ENCODE data around the gene CD2AP. TPM values are rescaled to one million over a fixed set of nuclear protein-coding genes. Genes with fewer than 3 reads are reported as not detected.

The CD2AP gene
- total RNA-seq, 1 experiment from 2014 or later: 41.8 TPM

DNA sequence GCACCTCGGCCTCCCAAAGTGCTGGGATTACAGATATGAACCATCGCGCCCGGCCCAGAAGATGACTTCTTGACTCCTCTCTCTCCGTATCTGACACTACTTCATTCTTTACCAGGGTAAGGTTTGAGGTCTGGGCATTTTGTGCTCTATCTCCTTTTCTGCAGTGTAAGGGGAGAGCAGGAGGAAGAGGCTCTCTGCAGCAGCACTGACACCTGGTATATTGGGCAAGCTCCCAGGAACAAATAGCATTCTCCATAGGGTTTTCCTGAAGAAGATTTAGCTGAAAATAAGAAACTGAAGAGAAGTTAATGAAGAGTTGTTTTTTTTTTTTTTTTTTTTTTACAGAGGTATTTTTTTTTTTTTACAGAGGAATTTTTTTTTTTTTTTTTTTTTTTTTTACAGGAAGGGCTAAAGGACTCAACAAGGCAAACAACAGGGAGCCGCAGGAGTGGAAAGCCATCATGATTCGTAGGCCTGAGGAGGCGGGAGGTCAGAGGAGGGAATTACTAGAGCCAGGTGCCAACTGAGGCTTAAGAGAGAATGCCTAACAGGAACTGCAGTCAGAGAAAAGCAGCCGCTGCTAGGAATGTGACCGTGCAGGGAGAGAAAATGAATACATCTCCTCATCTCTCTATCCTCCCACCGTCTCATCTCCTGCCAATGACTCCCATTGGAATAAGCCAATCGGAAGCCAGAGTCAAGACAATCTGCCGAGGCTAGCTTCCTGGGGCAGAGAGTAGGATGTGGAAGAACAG, 186.1 kb downstream of the CD2AP start:
- no peaks in the 10 kb centered on the region for H3K36me3 ChIP-seq (ENCODE audit: control insufficient read depth, insufficient read depth, low read length)
- no peak for ATAC-seq
- no peaks in the 10 kb centered on the region for H3K9me3 ChIP-seq (ENCODE audit: control insufficient read depth, insufficient read depth, low read depth, low read length)
- in situ Hi-C loops (cut with HindIII; ENCODE audit: low pct_unique_long_range_greater_than_20kb, low sequenced_read_pairs): no loop called here
- no peak for DNase-seq (ENCODE audit: low read depth, low spot score)
- no TSS peak for BruUV-seq (replicated peaks)
- CTCF ChIA-PET: no interaction called here
- H3K4me3 ChIP-seq (ENCODE audit: low read depth in 2 of 2, low read length in 2 of 2): no peak overlapping the region
- no peaks in the 10 kb centered on the region for H3K27me3 ChIP-seq (ENCODE audit: control insufficient read depth, insufficient read depth, low read length)
- POLR2A ChIA-PET: no interaction called here
- no peak overlapping the region for H3K27ac ChIP-seq (ENCODE audit: low read length)
- no peak for TF ChIP-seq POLR2AphosphoS5 (IDR thresholded peaks at IDR 0.05; ENCODE audit: low read depth, low read length)
- no peak for TF ChIP-seq SIN3A (IDR thresholded peaks at IDR 0.05; ENCODE audit: borderline replicate concordance, insufficient read depth, low read depth, low read length)
- TF ChIP-seq, protein P1, sequence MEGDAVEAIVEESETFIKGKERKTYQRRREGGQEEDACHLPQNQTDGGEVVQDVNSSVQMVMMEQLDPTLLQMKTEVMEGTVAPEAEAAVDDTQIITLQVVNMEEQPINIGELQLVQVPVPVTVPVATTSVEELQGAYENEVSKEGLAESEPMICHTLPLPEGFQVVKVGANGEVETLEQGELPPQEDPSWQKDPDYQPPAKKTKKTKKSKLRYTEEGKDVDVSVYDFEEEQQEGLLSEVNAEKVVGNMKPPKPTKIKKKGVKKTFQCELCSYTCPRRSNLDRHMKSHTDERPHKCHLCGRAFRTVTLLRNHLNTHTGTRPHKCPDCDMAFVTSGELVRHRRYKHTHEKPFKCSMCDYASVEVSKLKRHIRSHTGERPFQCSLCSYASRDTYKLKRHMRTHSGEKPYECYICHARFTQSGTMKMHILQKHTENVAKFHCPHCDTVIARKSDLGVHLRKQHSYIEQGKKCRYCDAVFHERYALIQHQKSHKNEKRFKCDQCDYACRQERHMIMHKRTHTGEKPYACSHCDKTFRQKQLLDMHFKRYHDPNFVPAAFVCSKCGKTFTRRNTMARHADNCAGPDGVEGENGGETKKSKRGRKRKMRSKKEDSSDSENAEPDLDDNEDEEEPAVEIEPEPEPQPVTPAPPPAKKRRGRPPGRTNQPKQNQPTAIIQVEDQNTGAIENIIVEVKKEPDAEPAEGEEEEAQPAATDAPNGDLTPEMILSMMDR (IDR thresholded peaks at IDR 0.05): no peak
- TF ChIP-seq, protein P2, sequence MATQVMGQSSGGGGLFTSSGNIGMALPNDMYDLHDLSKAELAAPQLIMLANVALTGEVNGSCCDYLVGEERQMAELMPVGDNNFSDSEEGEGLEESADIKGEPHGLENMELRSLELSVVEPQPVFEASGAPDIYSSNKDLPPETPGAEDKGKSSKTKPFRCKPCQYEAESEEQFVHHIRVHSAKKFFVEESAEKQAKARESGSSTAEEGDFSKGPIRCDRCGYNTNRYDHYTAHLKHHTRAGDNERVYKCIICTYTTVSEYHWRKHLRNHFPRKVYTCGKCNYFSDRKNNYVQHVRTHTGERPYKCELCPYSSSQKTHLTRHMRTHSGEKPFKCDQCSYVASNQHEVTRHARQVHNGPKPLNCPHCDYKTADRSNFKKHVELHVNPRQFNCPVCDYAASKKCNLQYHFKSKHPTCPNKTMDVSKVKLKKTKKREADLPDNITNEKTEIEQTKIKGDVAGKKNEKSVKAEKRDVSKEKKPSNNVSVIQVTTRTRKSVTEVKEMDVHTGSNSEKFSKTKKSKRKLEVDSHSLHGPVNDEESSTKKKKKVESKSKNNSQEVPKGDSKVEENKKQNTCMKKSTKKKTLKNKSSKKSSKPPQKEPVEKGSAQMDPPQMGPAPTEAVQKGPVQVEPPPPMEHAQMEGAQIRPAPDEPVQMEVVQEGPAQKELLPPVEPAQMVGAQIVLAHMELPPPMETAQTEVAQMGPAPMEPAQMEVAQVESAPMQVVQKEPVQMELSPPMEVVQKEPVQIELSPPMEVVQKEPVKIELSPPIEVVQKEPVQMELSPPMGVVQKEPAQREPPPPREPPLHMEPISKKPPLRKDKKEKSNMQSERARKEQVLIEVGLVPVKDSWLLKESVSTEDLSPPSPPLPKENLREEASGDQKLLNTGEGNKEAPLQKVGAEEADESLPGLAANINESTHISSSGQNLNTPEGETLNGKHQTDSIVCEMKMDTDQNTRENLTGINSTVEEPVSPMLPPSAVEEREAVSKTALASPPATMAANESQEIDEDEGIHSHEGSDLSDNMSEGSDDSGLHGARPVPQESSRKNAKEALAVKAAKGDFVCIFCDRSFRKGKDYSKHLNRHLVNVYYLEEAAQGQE (IDR thresholded peaks at IDR 0.05; ENCODE audit: insufficient read depth in 1 of 2, low read depth in 2 of 2, low read length in 1 of 2): no peak
- no peak for TF ChIP-seq TCF7L2 (IDR thresholded peaks at IDR 0.05; ENCODE audit: low read depth, low read length)
- no peaks in the 10 kb centered on the region for H3K4me1 ChIP-seq (ENCODE audit: control insufficient read depth, insufficient read depth, low read length)
- intact Hi-C loops (cut with micrococcal nuclease; ENCODE audit: unreplicated experiment): no loop called here

DNA sequence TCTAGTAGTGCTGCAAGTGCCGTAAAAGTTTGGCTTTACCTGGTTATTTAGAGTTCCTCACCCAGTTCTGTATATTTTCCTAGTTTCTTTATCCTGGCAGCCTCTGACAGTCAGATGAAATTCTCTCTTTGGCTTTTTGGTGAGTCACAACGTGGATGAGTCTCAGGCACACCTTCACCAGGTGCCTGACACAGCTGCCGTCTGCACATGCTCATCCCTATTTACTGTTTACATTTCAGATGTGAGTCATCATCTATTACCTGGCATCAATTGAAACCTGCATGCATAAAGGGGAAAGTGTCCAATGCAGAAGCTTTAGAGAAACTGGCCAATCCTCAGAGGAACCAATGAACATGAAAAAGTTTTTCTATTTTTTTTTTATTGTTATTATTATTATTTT, 187.5 kb downstream of the CD2AP start:
- intact Hi-C loops (cut with micrococcal nuclease; ENCODE audit: unreplicated experiment) (no loop called here), in situ Hi-C loops (cut with HindIII; ENCODE audit: low pct_unique_long_range_greater_than_20kb, low sequenced_read_pairs) (no loop called here)
- no peaks in the 10 kb centered on the region for H3K4me1 ChIP-seq (ENCODE audit: control insufficient read depth, insufficient read depth, low read length)
- BruUV-seq (replicated peaks): no TSS peak
- ChIA-PET CTCF (no interaction called here), POLR2A (no interaction called here)
- no peaks in the 10 kb centered on the region for H3K9me3 ChIP-seq (ENCODE audit: control insufficient read depth, insufficient read depth, low read depth, low read length)
- ATAC-seq: no peak
- no peak overlapping the region for H3K4me3 ChIP-seq (ENCODE audit: low read depth in 2 of 2, low read length in 2 of 2)
- no peaks in the 10 kb centered on the region for H3K36me3 ChIP-seq (ENCODE audit: control insufficient read depth, insufficient read depth, low read length)
- TF ChIP-seq, protein P2 (IDR thresholded peaks at IDR 0.05; ENCODE audit: insufficient read depth in 1 of 2, low read depth in 2 of 2, low read length in 1 of 2): no peak
- TF ChIP-seq SIN3A (IDR thresholded peaks at IDR 0.05; ENCODE audit: borderline replicate concordance, insufficient read depth, low read depth, low read length) (no peak), TCF7L2 (IDR thresholded peaks at IDR 0.05; ENCODE audit: low read depth, low read length) (no peak), POLR2AphosphoS5 (IDR thresholded peaks at IDR 0.05; ENCODE audit: low read depth, low read length) (no peak)
- TF ChIP-seq, protein P1 (IDR thresholded peaks at IDR 0.05): no peak
- no peaks in the 10 kb centered on the region for H3K27me3 ChIP-seq (ENCODE audit: control insufficient read depth, insufficient read depth, low read length)
- H3K27ac ChIP-seq (ENCODE audit: low read length): no peak overlapping the region
- DNase-seq (ENCODE audit: low read depth, low spot score): no peak

All from Panc1 (cell line).